ENCODE results near the gene METTL24.

The METTL24 gene

GRCh38 chr6:110337486-110337885 lies 20.7 kb downstream of the METTL24 start:
- DNase-seq (ENCODE audit: low read depth in 2 of 2) = no peak

- DNase-seq (ENCODE audit: low read depth in 2 of 2) = no peak
Observed at GRCh38 chr6:110334423-110335180, 23.5 kb downstream of the METTL24 start.

GRCh38 chr6:110332281-110332680 lies 25.9 kb downstream of the METTL24 start:
- DNase-seq (ENCODE audit: low read depth in 2 of 2) = no peak

- DNase-seq (ENCODE audit: low read depth in 2 of 2) = no peak
Observed at GRCh38 chr6:110331816-110332215, 26.3 kb downstream of the METTL24 start.

- no peak for DNase-seq (ENCODE audit: low read depth in 2 of 2)
Observed at GRCh38 chr6:110331390-110331789, 26.8 kb downstream of the METTL24 start.

- DNase-seq (ENCODE audit: low read depth in 2 of 2) = no peak
Observed at GRCh38 chr6:110329714-110330436, 28.3 kb downstream of the METTL24 start.

- no peak for DNase-seq (ENCODE audit: low read depth in 2 of 2)
Observed at GRCh38 chr6:110329348-110329713, 28.8 kb downstream of the METTL24 start.

GRCh38 chr6:110328259-110328658 lies 29.9 kb downstream of the METTL24 start:
- no peak for DNase-seq (ENCODE audit: low read depth in 2 of 2)

GRCh38 chr6:110327391-110327790 lies 30.8 kb downstream of the METTL24 start:
- DNase-seq (ENCODE audit: low read depth in 2 of 2) = no peak

- no peak for DNase-seq (ENCODE audit: low read depth in 2 of 2)
Observed at GRCh38 chr6:110326609-110327008, 31.5 kb downstream of the METTL24 start.

GRCh38 chr6:110326057-110326456 lies 32.1 kb downstream of the METTL24 start:
- DNase-seq (ENCODE audit: low read depth in 2 of 2) = no peak

- no peak for DNase-seq (ENCODE audit: low read depth in 2 of 2)
Observed at GRCh38 chr6:110325197-110325596, 33.0 kb downstream of the METTL24 start.

- no peak for DNase-seq (ENCODE audit: low read depth in 2 of 2)
Observed at GRCh38 chr6:110324548-110324947, 33.6 kb downstream of the METTL24 start.

GRCh38 chr6:110323258-110323657 lies 34.9 kb downstream of the METTL24 start:
- no peak for DNase-seq (ENCODE audit: low read depth in 2 of 2)

- no peak for DNase-seq (ENCODE audit: low read depth in 2 of 2)
Observed at GRCh38 chr6:110322874-110323242, 35.3 kb downstream of the METTL24 start.

GRCh38 chr6:110322151-110322873 lies 35.8 kb downstream of the METTL24 start:
- no peak for DNase-seq (ENCODE audit: low read depth in 2 of 2)

- no peak for DNase-seq (ENCODE audit: low read depth in 2 of 2)
Observed at GRCh38 chr6:110320307-110320706, 37.8 kb downstream of the METTL24 start.

GRCh38 chr6:110319843-110320242 lies 38.3 kb downstream of the METTL24 start:
- DNase-seq (ENCODE audit: low read depth in 2 of 2) = no peak

GRCh38 chr6:110319381-110319780 lies 38.8 kb downstream of the METTL24 start:
- no peak for DNase-seq (ENCODE audit: low read depth in 2 of 2)

GRCh38 chr6:110318971-110319370 lies 39.2 kb downstream of the METTL24 start:
- no peak for DNase-seq (ENCODE audit: low read depth in 2 of 2)

- no peak for DNase-seq (ENCODE audit: low read depth in 2 of 2)
Observed at GRCh38 chr6:110317646-110318045, 40.5 kb downstream of the METTL24 start.

GRCh38 chr6:110317189-110317588 lies 41.0 kb downstream of the METTL24 start:
- no peak for DNase-seq (ENCODE audit: low read depth in 2 of 2)

All from stimulated activated CD4-positive, alpha-beta T cell treated with anti-CD3 and anti-CD28 coated beads, Interleukin-1b, Interleukin-23, amount 100 ng/mL, for 4 hours (primary cell).